ENCODE measurements around the gene AGBL2. TPM values are rescaled to one million over a fixed set of nuclear protein-coding genes. Genes with fewer than 3 reads are reported as not detected.

AGBL2 gene
- total RNA-seq, 1 experiment from 2014 or later = 3.0 TPM

- no peak overlapping the region for H3K4me2 ChIP-seq (ENCODE audit: insufficient read depth, insufficient read length, low read length)
- no peak overlapping the region for H2AK5ac ChIP-seq (ENCODE audit: insufficient read length, low read length)
- H4K8ac ChIP-seq (replicated peaks; ENCODE audit: insufficient read length, low read depth, low read length) = no peak overlapping the region
- H2BK12ac ChIP-seq (ENCODE audit: insufficient read length, low read depth, low read length) = no peak overlapping the region
- H2BK20ac ChIP-seq (ENCODE audit: low read depth, low read length, poor library complexity, severe bottlenecking) = no peak overlapping the region
- no peak overlapping the region for H4K91ac ChIP-seq (ENCODE audit: insufficient read length, low read depth, low read length)
- no peak overlapping the region for H3K18ac ChIP-seq (ENCODE audit: insufficient read length, low read depth, low read length)
- H3K56ac ChIP-seq (ENCODE audit: insufficient read length, low read depth, low read length) = no peak overlapping the region
- H4K20me1 ChIP-seq (ENCODE audit: control insufficient read depth, insufficient read depth, insufficient read length) = no peaks in the 10 kb centered on the region
- no peak overlapping the region for H2BK120ac ChIP-seq (ENCODE audit: low read depth, low read length, poor library complexity, severe bottlenecking)
- Mint-ChIP-seq H3K36me3 (ENCODE audit: insufficient read depth in 1 of 3, low read depth in 3 of 3) (peaks cover 8 to 15% (median 10%) of the 10 kb centered on the region in 3 experiments; a peak in 5 of 7 replicates), H3K4me3 (no peak overlapping the region), H3K27me3 (ENCODE audit: low read depth) (no peaks in the 10 kb centered on the region), H3K4me1 (peaks cover 0 to 8% of the 10 kb centered on the region in 2 experiments; a peak in 2 of 4 replicates), H3K27ac (peak overlapping the region in 2 of 3 experiments; percentile 17 to 47; a peak in 2 of 7 replicates), H3K9me3 (peaks cover 2 to 7% of the 10 kb centered on the region in 2 experiments; a peak in 2 of 5 replicates)
- no peaks in the 10 kb centered on the region for H3K9me3 ChIP-seq (ENCODE audit: control insufficient read depth, low read depth, low read length)
- no peaks in the 10 kb centered on the region for H3K23me2 ChIP-seq (ENCODE audit: insufficient read length, low read depth, low read length, poor library complexity, severe bottlenecking)
- H3K4me1 ChIP-seq (ENCODE audit: insufficient read depth, low read length) = no peaks in the 10 kb centered on the region
- WGBS (ENCODE audit: extremely low coverage, insufficient read length, low lambda C conversion rate) = no CpG with 5 or more reads among the region's 1 CpG
- no peak for TF ChIP-seq CTCF (conservative IDR thresholded peaks at IDR 0.05)
- H3K23ac ChIP-seq (ENCODE audit: insufficient read length, low read depth, low read length) = no peak overlapping the region
- DNase-seq = no peak
- no peak overlapping the region for H2BK15ac ChIP-seq (ENCODE audit: low read depth, low read length)
- H2BK5ac ChIP-seq (ENCODE audit: insufficient read length, low read length) = no peak overlapping the region
- no peak overlapping the region for H2AFZ ChIP-seq (ENCODE audit: low read length)
- H3K27me3 ChIP-seq (ENCODE audit: insufficient read depth, low read length) = no peaks in the 10 kb centered on the region
- H4K5ac ChIP-seq (ENCODE audit: insufficient read length, low read depth, low read length) = no peak overlapping the region
- no peak overlapping the region for H3K9ac ChIP-seq (ENCODE audit: extremely low read depth, insufficient read length, low read length)
- H3K79me2 ChIP-seq (ENCODE audit: insufficient read depth, low read length) = no peaks in the 10 kb centered on the region
- H3T11ph ChIP-seq (ENCODE audit: low read length) = no peak overlapping the region
- no peaks in the 10 kb centered on the region for H3K79me1 ChIP-seq (ENCODE audit: insufficient read depth, low read depth, low read length, poor library complexity, severe bottlenecking)
- no peak overlapping the region for H3K27ac ChIP-seq (ENCODE audit: insufficient read length, low read depth, low read length)
- H3K4ac ChIP-seq (ENCODE audit: low read depth, low read length) = no peak overlapping the region
- no peak overlapping the region for H3K14ac ChIP-seq (ENCODE audit: insufficient read depth, low read length)
Measured at GRCh38 chr11:47705721-47706120, 9.4 kb downstream of the AGBL2 start.

Data from H9 (cell line).